HG03342 (cell line): ENCODE data around the gene COL3A1.

ENCODE experiments used
- ATAC-seq: cut with Tn5 transposase; IDR thresholded peaks from one replicate; pipeline ENCODE4 v1.9.1; 2021; ENCODE audit warnings: mild to moderate bottlenecking, moderate library complexity; ENCODE audit not compliant: unreplicated experiment

The COL3A1 gene

GRCh38 chr2:188974164-188974563 is at the start of gene COL3A1:
TSS of gene COL3A1 (plus strand) at chr2:188974373. CDS start at chr2:188974490, 117 bp downstream.
- no peak for ATAC-seq

DNA sequence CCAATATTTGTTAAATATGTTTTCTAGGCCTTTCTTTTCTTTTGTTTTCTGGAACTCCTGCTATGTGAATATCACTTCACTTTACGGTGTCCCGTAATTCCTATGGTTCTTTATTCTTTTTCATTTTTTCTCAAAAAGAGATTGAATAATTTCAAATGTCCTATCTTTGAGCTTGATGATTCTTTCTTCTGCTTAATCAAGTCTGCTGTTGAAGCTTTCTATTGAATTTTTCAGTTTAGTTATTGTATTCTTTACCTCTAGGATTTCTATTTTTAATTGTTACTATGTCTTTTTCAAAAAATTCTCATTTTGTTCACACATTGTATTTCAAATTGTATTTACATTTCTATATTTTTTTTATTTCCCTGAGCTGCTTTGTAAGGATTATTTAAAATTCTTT is 45.5 kb upstream of the COL3A1 start:
- no peak for ATAC-seq

- no peak for ATAC-seq
These were observed 42.8 kb upstream of the COL3A1 start for GRCh38 chr2:188931361-188931760.

- no peak for ATAC-seq
These were observed 36.6 kb upstream of the COL3A1 start for GRCh38 chr2:188937228-188938220.

DNA sequence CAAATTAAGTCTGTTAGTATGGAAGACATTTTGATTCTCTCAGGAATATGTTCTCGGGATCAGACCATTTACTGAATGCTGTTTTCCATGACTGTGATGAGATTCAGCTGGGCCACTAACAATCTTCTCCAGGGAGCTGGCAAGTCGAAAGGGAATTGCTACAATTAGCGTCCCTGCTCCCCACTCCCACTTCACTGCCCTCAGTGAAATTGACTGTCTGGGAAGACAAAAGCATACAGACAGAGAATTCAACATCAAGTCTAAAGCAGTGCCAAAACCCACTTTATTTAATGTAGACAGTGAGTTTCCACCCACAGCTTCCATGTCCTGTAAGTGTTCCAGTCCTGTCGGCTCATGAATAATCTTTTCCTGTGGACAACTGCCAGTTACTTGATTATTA is 34.0 kb upstream of the COL3A1 start:
- no peak for ATAC-seq

- no peak for ATAC-seq
These were observed 29.7 kb upstream of the COL3A1 start for GRCh38 chr2:188944442-188944841.

GRCh38 chr2:188949046-188949818 is 24.9 kb upstream of the COL3A1 start:
- ATAC-seq, result no peak

- no peak for ATAC-seq
These were observed 21.3 kb upstream of the COL3A1 start for GRCh38 chr2:188952901-188953300.

DNA sequence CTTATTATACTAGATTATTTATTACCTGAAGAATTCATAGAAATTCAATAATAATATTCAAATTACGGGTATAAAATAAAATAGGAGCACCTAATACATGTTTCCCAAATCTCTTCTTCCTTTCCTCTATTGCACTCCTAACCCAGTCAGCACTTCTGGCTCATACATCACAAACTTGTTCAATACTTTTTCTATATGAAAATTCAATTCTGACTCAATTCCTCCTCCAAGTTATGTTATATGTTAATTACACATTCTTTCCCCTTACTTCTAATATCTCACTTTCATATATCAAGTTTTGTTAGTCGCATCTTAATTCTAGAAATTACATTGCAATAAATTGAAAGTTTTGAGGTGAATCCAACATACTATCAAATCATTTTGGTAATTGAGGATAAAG is 17.9 kb upstream of the COL3A1 start:
- no peak for ATAC-seq

- ATAC-seq, result no peak
These were observed 17.2 kb upstream of the COL3A1 start for GRCh38 chr2:188956961-188957360.

DNA sequence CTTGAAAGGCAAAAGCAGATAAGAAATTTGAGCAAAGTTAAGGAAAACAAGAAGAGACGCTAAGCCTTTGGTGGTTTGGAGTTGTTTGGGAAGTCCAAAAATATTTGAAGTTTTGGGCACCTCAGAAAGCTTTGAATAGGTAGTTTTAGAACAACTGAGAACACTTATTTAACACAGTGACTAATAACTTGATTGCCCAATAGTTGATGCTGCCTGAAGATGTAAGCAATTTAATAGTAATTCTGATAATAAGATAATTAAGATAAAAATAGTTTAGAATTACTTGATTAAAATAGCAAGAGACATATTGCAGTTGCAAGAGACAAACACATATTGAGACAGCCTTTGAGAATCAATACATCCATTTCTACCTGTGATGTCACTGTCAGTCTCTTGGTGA is 16.5 kb upstream of the COL3A1 start:
- ATAC-seq, result no peak

DNA sequence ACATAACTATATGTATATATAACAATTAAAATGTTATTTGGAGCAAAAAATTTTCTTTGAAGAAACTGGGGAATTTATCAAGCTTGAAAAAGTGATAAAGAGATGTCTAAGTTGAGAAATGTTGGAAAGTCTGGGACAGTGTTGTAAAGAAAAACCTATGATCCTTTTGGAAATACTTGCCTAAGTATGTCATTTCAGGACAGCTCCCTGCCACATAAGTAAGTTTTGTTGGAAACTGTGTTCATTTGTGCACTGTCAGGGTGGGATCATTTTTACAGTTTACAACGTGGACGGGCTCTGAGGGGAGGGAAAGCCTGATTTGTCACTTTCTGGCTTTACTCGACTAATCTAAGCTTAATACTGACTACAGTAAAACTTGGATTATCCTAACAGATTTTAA is 10.4 kb upstream of the COL3A1 start:
- no peak for ATAC-seq

DNA sequence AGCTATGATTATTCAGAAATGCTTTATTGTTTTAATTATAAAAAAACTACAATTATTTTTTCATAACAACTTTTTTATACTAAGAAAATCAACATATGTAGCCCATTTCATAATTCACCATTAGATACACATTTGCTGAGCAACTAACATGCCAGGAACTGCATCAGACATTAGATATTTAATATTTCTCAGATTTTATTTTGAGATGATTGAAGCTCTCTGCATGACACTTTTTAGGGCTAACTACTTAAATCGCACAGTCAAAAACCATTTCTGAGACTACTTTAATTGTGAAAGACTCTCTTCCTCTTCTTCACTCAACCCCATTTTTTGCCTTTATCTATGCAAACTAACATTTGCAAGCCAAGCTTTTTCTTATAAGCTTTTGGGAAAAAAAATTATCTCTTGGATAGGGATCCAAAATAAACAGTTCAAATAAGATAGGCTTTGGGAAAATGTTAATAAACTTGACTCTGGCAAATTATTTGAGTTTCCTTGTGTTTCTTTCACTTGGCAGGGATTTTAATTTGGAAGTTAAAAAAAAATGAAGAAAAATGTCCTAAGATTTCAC is 9.1 kb upstream of the COL3A1 start:
- no peak for ATAC-seq

DNA sequence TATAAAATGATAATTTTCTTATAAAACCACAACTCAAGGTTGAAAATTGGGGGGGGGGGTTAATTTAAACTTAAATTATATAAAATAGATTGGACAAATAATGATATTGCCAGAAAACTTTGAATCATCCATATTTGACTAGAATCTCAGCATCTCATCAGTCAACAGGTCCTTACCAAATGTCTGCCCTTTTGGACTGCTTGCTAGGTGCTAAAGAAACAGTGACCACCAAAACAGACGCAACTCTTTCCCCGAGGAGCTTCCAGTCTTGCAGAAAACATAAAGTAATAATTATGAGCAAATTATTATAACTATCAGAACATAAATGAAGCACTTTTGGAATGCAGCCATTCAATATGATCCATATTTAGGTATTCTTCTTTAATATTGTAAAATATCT is 8.6 kb upstream of the COL3A1 start:
- ATAC-seq, result no peak

GRCh38 chr2:188966079-188966571 is 8.0 kb upstream of the COL3A1 start:
- ATAC-seq, result no peak

DNA sequence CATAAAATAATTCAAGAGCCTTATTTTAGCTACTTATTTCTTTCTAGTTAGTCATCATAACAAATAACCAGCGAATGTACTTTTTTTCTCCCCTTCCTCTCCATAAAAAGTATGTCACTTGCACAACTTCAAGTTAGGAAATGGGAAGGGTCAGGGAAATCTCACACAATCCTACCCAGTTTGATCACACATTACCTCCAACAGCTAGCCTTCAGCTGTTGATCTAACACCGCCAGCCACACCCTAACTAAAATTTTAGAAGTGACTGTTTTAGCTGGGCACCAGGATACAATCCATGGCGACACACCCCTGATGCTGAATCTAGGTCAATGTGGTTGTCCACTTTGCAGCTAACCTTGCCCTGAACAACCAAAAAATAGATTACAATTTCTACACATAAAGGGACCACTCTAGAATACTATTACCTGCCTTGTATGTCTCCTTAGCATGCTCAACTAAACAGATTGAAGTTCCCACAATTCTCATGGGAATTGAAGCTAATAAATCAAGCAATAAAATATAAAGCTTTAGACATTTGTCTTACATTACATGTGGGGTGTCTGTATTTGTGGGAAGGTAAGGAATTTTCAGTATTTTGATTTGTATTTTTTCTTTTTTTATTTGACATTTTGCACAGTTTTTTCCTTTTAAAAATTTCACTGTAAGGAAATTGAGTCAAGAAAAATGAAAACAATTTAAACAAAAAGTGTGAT is 7.3 kb upstream of the COL3A1 start:
- no peak for ATAC-seq

GRCh38 chr2:188969236-188969635 is 4.9 kb upstream of the COL3A1 start:
- no peak for ATAC-seq

- no peak for ATAC-seq
These were observed 4.5 kb upstream of the COL3A1 start for GRCh38 chr2:188969651-188970050.

GRCh38 chr2:188970211-188970610 is 4.0 kb upstream of the COL3A1 start:
- no peak for ATAC-seq

- no peak for ATAC-seq
These were observed 2.7 kb upstream of the COL3A1 start for GRCh38 chr2:188971432-188971861.

- no peak for ATAC-seq
These were observed 532 bp upstream of the COL3A1 start for GRCh38 chr2:188973641-188974040.
